Measurements from ENCODE around the gene OR10T2.

GRCh38 chr1:158374860-158375259 is 24.4 kb downstream of the OR10T2 start:
- no peak for TF ChIP-seq CTCF (IDR thresholded peaks at IDR 0.05)
- TF ChIP-seq POLR2A (IDR thresholded peaks at IDR 0.05): no peak
